Kidney capillary endothelial cell (primary cell): ENCODE measurements around the gene ALK.

Experiments
- DNase-seq: peaks from one replicate; pipeline ENCODE4 v3.0.0-alpha.2; 2018; ENCODE audit warnings: low spot score

Gene ALK

GRCh38 chr2:29222381-29223179 lies 698.8 kb downstream of the ALK start:
- DNase-seq = no peak

- DNase-seq = no peak
Measured at GRCh38 chr2:29220506-29221270, 700.7 kb downstream of the ALK start.

- no peak for DNase-seq
Measured at GRCh38 chr2:29219374-29219773, 702.0 kb downstream of the ALK start.

- no peak for DNase-seq
Measured at GRCh38 chr2:29218550-29219125, 702.7 kb downstream of the ALK start.

GRCh38 chr2:29218071-29218470 lies 703.3 kb downstream of the ALK start:
- DNase-seq = no peak

- DNase-seq = no peak
Measured at GRCh38 chr2:29216609-29216909, 704.8 kb downstream of the ALK start.

- DNase-seq = no peak
Measured at GRCh38 chr2:29215739-29216608, 705.4 kb downstream of the ALK start.

GRCh38 chr2:29215073-29215472 lies 706.3 kb downstream of the ALK start:
- no peak for DNase-seq

- DNase-seq = peak; percentile 42
Measured at GRCh38 chr2:29213888-29214291, 707.5 kb downstream of the ALK start.

GRCh38 chr2:29212009-29212408 lies 709.4 kb downstream of the ALK start:
- no peak for DNase-seq

- no peak for DNase-seq
Measured at GRCh38 chr2:29209551-29209950, 711.8 kb downstream of the ALK start.

- no peak for DNase-seq
Measured at GRCh38 chr2:29207352-29208148, 713.8 kb downstream of the ALK start.

GRCh38 chr2:29206941-29207340 lies 714.4 kb downstream of the ALK start:
- no peak for DNase-seq

GRCh38 chr2:29202819-29203495 lies 718.4 kb downstream of the ALK start:
- no peak for DNase-seq

GRCh38 chr2:29201979-29202378 lies 719.4 kb downstream of the ALK start:
- DNase-seq = no peak

- peak; percentile 52 for DNase-seq
Measured at GRCh38 chr2:29196792-29197788, 724.3 kb downstream of the ALK start.

- no peak for DNase-seq
Measured at GRCh38 chr2:29195796-29196195, 725.6 kb downstream of the ALK start.

- DNase-seq = no peak
Measured at GRCh38 chr2:29193681-29194080, 727.7 kb downstream of the ALK start.

- DNase-seq = no peak
Measured at GRCh38 chr2:29193111-29193510, 728.3 kb downstream of the ALK start.

- DNase-seq = peak; percentile 21
Measured at GRCh38 chr2:29192526-29192925, 728.9 kb downstream of the ALK start.
